A549 (cell line): ENCODE measurements around the gene LRRFIP2. TPM values are rescaled to one million over a fixed set of nuclear protein-coding genes. Genes with fewer than 3 reads are reported as not detected.

Source experiments
- ATAC-seq, 2 experiments: fragments of 200-7000 bp in 1 of 2; fragments of >200 bp in 1 of 2; cut with Nextera tagmentation in 1 of 2; cut with Tn5 transposase in 1 of 2; 3 replicates each; pipeline versions ENCODE4 v1.8.0 to v1.9.1; 2018 to 2020; ENCODE audit warnings: mild to moderate bottlenecking in 1 of 2, moderate library complexity in 1 of 2
- CTCF ChIA-PET: fragments of 300-600 bp; sonication (Branson Sonifier 250); formaldehyde crosslinking; extraction: SDS; loops from one replicate; lab custom pipeline; 2021; ENCODE audit warnings: antibody characterized with exemption, inconsistent platforms; lab: Yijun Ruan, JAX
- POLR2A ChIA-PET: fragments of 350-600 bp; formaldehyde crosslinking; extraction: SDS; loops from one replicate; lab custom pipeline; 2021; ENCODE audit warnings: antibody characterized with exemption, inconsistent platforms; lab: Yijun Ruan, JAX
- DNase-seq, 2 experiments: peaks; one replicate each; pipeline versions ENCODE4 v3.0.0 to v3.0.0-alpha.2; 2011 to 2016; ENCODE audit warnings: low read depth in 1 of 2, low spot score in 1 of 2
- FAIRE-seq: peaks from 2 replicates; lab custom pipeline; 2011; peaks lifted over from hg19 to GRCh38; lab: Jason Lieb, UNC
- H3K27ac ChIP-seq, 2 experiments: fragments of >200 bp; sonication (Bioruptor Twin); formaldehyde crosslinking; 3 replicates each; pipeline ENCODE4 v1.5.1; 2016 to 2017
- H3K4me1 ChIP-seq: fragments of >200 bp; sonication (Bioruptor Twin); formaldehyde crosslinking; 3 replicates; pipeline ENCODE4 v1.6.1; 2016
- H3K4me2 ChIP-seq: fragments of >200 bp; sonication (Bioruptor Twin); formaldehyde crosslinking; 3 replicates; pipeline ENCODE4 v1.6.1; 2016
- H3K4me3 ChIP-seq: fragments of >200 bp; sonication (Bioruptor Twin); formaldehyde crosslinking; 3 replicates; pipeline ENCODE4 v1.5.1; 2016
- H3K9me3 ChIP-seq: fragments of >200 bp; sonication (Bioruptor Twin); formaldehyde crosslinking; 3 replicates; pipeline ENCODE4 v1.6.1; 2016
- BHLHE40 ChIP-seq: IDR thresholded peaks from 2 replicates; pipeline ENCODE4 v1.6.1; 2012; ENCODE audit warnings: low read depth, low read length, inconsistent platforms
- CBX2 ChIP-seq: fragments of 200-600 bp; sonication (generic); IDR thresholded peaks from 2 replicates; pipeline ENCODE4 v1.6.1; 2016; ENCODE audit warnings: low read depth, mild to moderate bottlenecking, borderline replicate concordance
- CEBPB ChIP-seq, 2 experiments: fragments of >200 bp in 1 of 2; sonication (Bioruptor Twin) in 1 of 2; formaldehyde crosslinking in 1 of 2; IDR thresholded peaks; 2 replicates each; pipeline ENCODE4 v1.6.1; 2012 to 2016
- CHD2 ChIP-seq: fragments of 150-350 bp; IDR thresholded peaks from 2 replicates; pipeline ENCODE4 v1.6.1; 2014; ENCODE audit warnings: low read length; ENCODE audit not compliant: partially characterized antibody
- EHF ChIP-seq: fragments of 250-450 bp; sonication (Bioruptor Pico); IDR thresholded peaks from 2 replicates; pipeline ENCODE4 v1.5.0; 2020; ENCODE audit warnings: mild to moderate bottlenecking
- EHMT2 ChIP-seq: fragments of 200-600 bp; sonication (generic); IDR thresholded peaks from 2 replicates; pipeline ENCODE4 v1.6.1; 2016; ENCODE audit warnings: antibody characterized with exemption, low read depth, mild to moderate bottlenecking, moderate library complexity
- ELK1 ChIP-seq: fragments of 150-350 bp; IDR thresholded peaks from 2 replicates; pipeline ENCODE4 v1.6.1; 2014; ENCODE audit warnings: low read depth, mild to moderate bottlenecking, low read length
- EP300 ChIP-seq, 2 experiments: fragments of >200 bp; sonication (Bioruptor Twin); formaldehyde crosslinking; IDR thresholded peaks; 2 replicates in 1 of 2; 3 replicates in 1 of 2; pipeline ENCODE4 v1.6.1; 2016 to 2017
- FOSL2 ChIP-seq, 2 experiments: fragments of 450-650 bp in 1 of 2; fragments of >200 bp in 1 of 2; sonication (Bioruptor Twin) in 1 of 2; formaldehyde crosslinking; IDR thresholded peaks; 2 replicates each; pipeline versions ENCODE4 v1.5.0 to v1.6.1; 2016 to 2020; ENCODE audit warnings: mild to moderate bottlenecking in 1 of 2, moderate library complexity in 1 of 2
- FOXS1 ChIP-seq: fragments of 250-450 bp; sonication (Bioruptor Pico); IDR thresholded peaks from 2 replicates; pipeline ENCODE4 v1.5.0; 2020; ENCODE audit warnings: mild to moderate bottlenecking, moderate library complexity
- GATA3 ChIP-seq: IDR thresholded peaks from 2 replicates; pipeline ENCODE4 v1.6.1; 2012; ENCODE audit warnings: borderline replicate concordance
- HOXA7 ChIP-seq: fragments of 250-450 bp; sonication (Bioruptor Pico); IDR thresholded peaks from 2 replicates; pipeline ENCODE4 v1.5.0; 2020; ENCODE audit warnings: mild to moderate bottlenecking, moderate library complexity
- HOXB5 ChIP-seq: fragments of 250-450 bp; sonication (Bioruptor Pico); IDR thresholded peaks from 2 replicates; pipeline ENCODE4 v1.5.0; 2020; ENCODE audit warnings: mild to moderate bottlenecking, moderate library complexity
- MYC ChIP-seq: IDR thresholded peaks from 2 replicates; pipeline ENCODE4 v1.6.1; 2012; ENCODE audit warnings: mild to moderate bottlenecking, inconsistent platforms, low read length, improper control_type of control experiment, borderline replicate concordance
- PHF8 ChIP-seq: fragments of 200-600 bp; sonication (generic); IDR thresholded peaks from 2 replicates; pipeline ENCODE4 v1.6.1; 2016; ENCODE audit warnings: low read depth, mild to moderate bottlenecking, antibody characterized with exemption, moderate library complexity, borderline replicate concordance
- POLR2AphosphoS2 ChIP-seq: conservative IDR thresholded peaks from 2 replicates; pipeline ENCODE4 v1.6.1; 2012; ENCODE audit warnings: low read length, improper control_type of control experiment, inconsistent platforms
- RARB ChIP-seq: fragments of 250-450 bp; sonication (Bioruptor Pico); IDR thresholded peaks from 2 replicates; pipeline ENCODE4 v1.8.0; 2021; ENCODE audit warnings: mild to moderate bottlenecking, moderate library complexity
- SREBF2 ChIP-seq: fragments of 450-650 bp; IDR thresholded peaks from 2 replicates; pipeline ENCODE4 v1.6.1; 2014; ENCODE audit warnings: mild to moderate bottlenecking, moderate library complexity
- TFCP2L1 ChIP-seq: fragments of 250-450 bp; sonication (Bioruptor Pico); IDR thresholded peaks from 2 replicates; pipeline ENCODE4 v1.5.0; 2021; ENCODE audit warnings: mild to moderate bottlenecking
- ZFP36 ChIP-seq: fragments of 450-650 bp; IDR thresholded peaks from 2 replicates; pipeline ENCODE4 v1.6.1; 2014; ENCODE audit warnings: borderline replicate concordance; ENCODE audit not compliant: partially characterized antibody
- ZNF302 ChIP-seq: fragments of 250-450 bp; sonication (Bioruptor Pico); IDR thresholded peaks from 2 replicates; pipeline ENCODE4 v1.9.0; 2021; ENCODE audit warnings: inconsistent platforms, mild to moderate bottlenecking, moderate library complexity
- ZSCAN20 ChIP-seq: fragments of 250-450 bp; sonication (Bioruptor Pico); IDR thresholded peaks from 2 replicates; pipeline ENCODE4 v1.8.0; 2022; ENCODE audit warnings: mild to moderate bottlenecking, moderate library complexity
- WGBS: methylation state at CpG from one replicate; pipeline ENCODE4 v1.1.6; 2017; ENCODE audit errors: missing lambda C conversion rate; 5-methylcytosine and 5-hydroxymethylcytosine counted together
- polyA plus RNA-seq, 4 experiments: library from polyadenylated mRNA; depleted of rRNA in 3 of 4; stranded (reverse); fragments of >200 nt; fragmentation: RNase III in 1 of 4; extraction: RNeasy Plus Mini Kit Qiagen cat#74134 plus additional on column Dnase treatment in 1 of 4; gene quantifications; 2 replicates in 3 of 4; 3 replicates in 1 of 4; pipeline ENCODE4 v1.2.3, GENCODE V29; 2011 to 2017
- TF ChIP-seq, protein P1 (sequence below): IDR thresholded peaks from 2 replicates; pipeline ENCODE4 v1.6.1; 2012
- TF ChIP-seq, protein P2 (sequence below): IDR thresholded peaks from 2 replicates; pipeline ENCODE4 v1.6.1; 2012; ENCODE audit warnings: low read depth, borderline replicate concordance
- TF ChIP-seq, protein P3 (sequence below): IDR thresholded peaks from 2 replicates; pipeline ENCODE4 v1.6.1; 2012
- TF ChIP-seq, protein P4 (sequence below): fragments of 450-650 bp; IDR thresholded peaks from 2 replicates; pipeline ENCODE4 v1.6.1; 2014; ENCODE audit warnings: antibody characterized with exemption

The LRRFIP2 gene
- polyA plus RNA-seq, 2 of the 4 experiments (the other 2 are of a cell fraction) = 48.0 to 66.4 TPM

DNA sequence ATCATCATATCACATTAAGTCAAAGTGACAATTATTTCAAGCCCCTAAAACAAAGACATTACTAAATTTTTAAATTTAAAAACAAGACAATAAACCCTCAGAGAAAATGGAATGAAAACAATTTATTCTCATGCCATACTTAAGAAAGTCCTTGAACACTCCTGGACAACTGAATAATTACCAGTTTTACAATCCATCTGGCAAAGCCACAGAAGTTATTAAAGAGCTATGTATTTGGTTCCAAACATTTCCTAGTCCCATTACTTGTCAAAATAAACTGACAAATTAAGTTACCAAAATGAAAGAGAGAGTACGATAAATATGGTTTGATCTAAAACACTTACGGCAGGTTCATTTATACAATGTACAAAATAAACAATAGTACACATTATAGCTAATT lies 63.2 kb downstream of the LRRFIP2 start:
- no peak overlapping the region for H3K27ac ChIP-seq
- H3K4me3 ChIP-seq = no peak overlapping the region
- ATAC-seq (no peak), DNase-seq (no peak), FAIRE-seq (no peak)
- CTCF ChIA-PET = interaction anchor here (1.0 kb wide), 1 partner anchor 76 kb away, joined by 3 read pairs; no protein-coding TSS in a partner anchor
- no peak overlapping the region for H3K4me2 ChIP-seq
- POLR2A ChIA-PET = no interaction called here
- TF ChIP-seq EP300 (IDR thresholded peaks at IDR 0.05) = no peak
- no peak for TF ChIP-seq FOXS1 (CRISPR knock-in tag)
- TF ChIP-seq MYC = no peak
- TF ChIP-seq HOXA7 (CRISPR knock-in tag) = no peak
- TF ChIP-seq, protein P1, sequence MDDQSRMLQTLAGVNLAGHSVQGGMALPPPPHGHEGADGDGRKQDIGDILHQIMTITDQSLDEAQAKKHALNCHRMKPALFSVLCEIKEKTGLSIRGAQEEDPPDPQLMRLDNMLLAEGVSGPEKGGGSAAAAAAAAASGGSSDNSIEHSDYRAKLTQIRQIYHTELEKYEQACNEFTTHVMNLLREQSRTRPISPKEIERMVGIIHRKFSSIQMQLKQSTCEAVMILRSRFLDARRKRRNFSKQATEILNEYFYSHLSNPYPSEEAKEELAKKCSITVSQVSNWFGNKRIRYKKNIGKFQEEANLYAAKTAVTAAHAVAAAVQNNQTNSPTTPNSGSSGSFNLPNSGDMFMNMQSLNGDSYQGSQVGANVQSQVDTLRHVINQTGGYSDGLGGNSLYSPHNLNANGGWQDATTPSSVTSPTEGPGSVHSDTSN = no peak
- TF ChIP-seq BHLHE40 = no peak
- no peak for TF ChIP-seq ZSCAN20 (CRISPR knock-in tag)
- no peak for TF ChIP-seq GATA3
- TF ChIP-seq EHF (CRISPR knock-in tag) = no peak
- TF ChIP-seq SREBF2 = no peak
- WGBS = 94% methylated on average over 2 of the region's 2 CpGs
- H3K4me1 ChIP-seq = peaks cover 9% of the 10 kb centered on the region; the same call in 2 of the 3 replicates
- no peaks in the 10 kb centered on the region for H3K9me3 ChIP-seq

DNA sequence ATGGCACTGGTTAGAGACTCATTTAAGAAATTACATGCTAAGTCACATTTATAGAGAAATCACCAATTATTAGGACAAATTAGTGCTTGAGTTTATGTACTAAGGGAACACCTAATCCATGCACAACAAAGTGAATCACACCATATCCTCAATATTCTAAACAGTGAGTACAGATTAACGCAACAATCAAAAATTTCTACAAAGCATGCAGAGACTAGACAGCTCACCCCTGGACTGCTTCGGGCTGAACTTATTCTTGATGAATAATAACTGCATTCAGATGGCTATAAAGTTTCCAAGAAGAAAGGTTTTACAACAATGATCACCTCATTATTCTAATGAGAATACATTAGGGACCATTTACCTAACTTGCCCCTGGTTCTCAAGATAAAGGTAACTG lies 66.5 kb downstream of the LRRFIP2 start:
- H3K4me2 ChIP-seq = no peak overlapping the region
- WGBS = 93% methylated on average over 2 of the region's 2 CpGs
- TF ChIP-seq, protein P2, sequence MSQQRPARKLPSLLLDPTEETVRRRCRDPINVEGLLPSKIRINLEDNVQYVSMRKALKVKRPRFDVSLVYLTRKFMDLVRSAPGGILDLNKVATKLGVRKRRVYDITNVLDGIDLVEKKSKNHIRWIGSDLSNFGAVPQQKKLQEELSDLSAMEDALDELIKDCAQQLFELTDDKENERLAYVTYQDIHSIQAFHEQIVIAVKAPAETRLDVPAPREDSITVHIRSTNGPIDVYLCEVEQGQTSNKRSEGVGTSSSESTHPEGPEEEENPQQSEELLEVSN = no peak
- TF ChIP-seq POLR2AphosphoS2 (no peak), FOSL2 (IDR thresholded peaks at IDR 0.05) (no peak), FOSL2 (CRISPR knock-in tag; IDR thresholded peaks at IDR 0.05) (no peak), CBX2 (no peak), HOXB5 (CRISPR knock-in tag) (no peak), HOXA7 (CRISPR knock-in tag) (no peak), CEBPB (IDR thresholded peaks at IDR 0.05) (no peak), TFCP2L1 (CRISPR knock-in tag) (no peak), ZNF302 (no peak), ZSCAN20 (CRISPR knock-in tag) (no peak), EHMT2 (no peak), CHD2 (no peak), ZFP36 (no peak), RARB (CRISPR knock-in tag) (no peak), ELK1 (no peak), PHF8 (no peak)
- TF ChIP-seq, protein P3, sequence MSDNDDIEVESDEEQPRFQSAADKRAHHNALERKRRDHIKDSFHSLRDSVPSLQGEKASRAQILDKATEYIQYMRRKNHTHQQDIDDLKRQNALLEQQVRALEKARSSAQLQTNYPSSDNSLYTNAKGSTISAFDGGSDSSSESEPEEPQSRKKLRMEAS = no peak
- TF ChIP-seq, protein P4, sequence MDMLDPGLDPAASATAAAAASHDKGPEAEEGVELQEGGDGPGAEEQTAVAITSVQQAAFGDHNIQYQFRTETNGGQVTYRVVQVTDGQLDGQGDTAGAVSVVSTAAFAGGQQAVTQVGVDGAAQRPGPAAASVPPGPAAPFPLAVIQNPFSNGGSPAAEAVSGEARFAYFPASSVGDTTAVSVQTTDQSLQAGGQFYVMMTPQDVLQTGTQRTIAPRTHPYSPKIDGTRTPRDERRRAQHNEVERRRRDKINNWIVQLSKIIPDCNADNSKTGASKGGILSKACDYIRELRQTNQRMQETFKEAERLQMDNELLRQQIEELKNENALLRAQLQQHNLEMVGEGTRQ = no peak
- ChIA-PET CTCF (no interaction called here), POLR2A (no interaction called here)
- FAIRE-seq = no peak
- no peak for ATAC-seq
- H3K27ac ChIP-seq = no peak overlapping the region
- peaks cover 27% of the 10 kb centered on the region for H3K4me1 ChIP-seq
- H3K9me3 ChIP-seq = no peaks in the 10 kb centered on the region
- H3K4me3 ChIP-seq = no peak overlapping the region
- no peak for DNase-seq
